Right atrium auricular region (tissue), 2 donors: ENCODE data around the gene SLC2A9. TPM values are rescaled to one million over a fixed set of nuclear protein-coding genes. Genes with fewer than 3 reads are reported as not detected.
A peak's percentile ranks its signal among the peaks of the same experiment; 100 is the strongest.

Source experiments
- DNase-seq: peaks from one replicate; pipeline ENCODE4 v3.0.0-alpha.2; 2019; ENCODE audit warnings: low spot score
- H3K27ac ChIP-seq, 2 donors: fragments of 200-600 bp; sonication (generic); 1 replicate in 1 of 2; 2 replicates in 1 of 2; pipeline ENCODE4 v1.5.1; 2016 to 2019
- H3K27me3 ChIP-seq, 2 donors: fragments of 200-600 bp; sonication (generic); one replicate each; pipeline versions ENCODE4 v1.5.1 to v1.6.0; 2017 to 2019
- H3K36me3 ChIP-seq: fragments of 200-600 bp; sonication (generic); one replicate; pipeline ENCODE4 v1.5.1; 2016
- H3K4me1 ChIP-seq, 2 donors: fragments of 200-600 bp; sonication (generic); one replicate each; pipeline versions ENCODE4 v1.5.1 to v1.6.0; 2017 to 2019
- H3K4me3 ChIP-seq, 2 donors: fragments of 200-600 bp; sonication (generic); 1 replicate in 1 of 2; 2 replicates in 1 of 2; pipeline ENCODE4 v1.5.1; 2017 to 2019; ENCODE audit warnings: mild to moderate bottlenecking in 1 of 2, moderate library complexity in 1 of 2
- H3K9me3 ChIP-seq, 2 donors: fragments of 200-600 bp; sonication (generic); one replicate each; pipeline ENCODE4 v1.5.1; 2019
- total RNA-seq, 2 donors: library from RNA; depleted of rRNA; stranded (reverse); fragments of >200 nt; gene quantifications; one replicate each; pipeline ENCODE4 v1.1.0, GENCODE V29; 2016
- TF ChIP-seq, protein P1 (sequence below), 2 donors: fragments of 200-600 bp; sonication (generic); IDR thresholded peaks; one replicate each; pipeline ENCODE4 v1.5.1; 2019; ENCODE audit warnings: antibody characterized with exemption in 2 of 2

SLC2A9 gene
- total RNA-seq, 2 donors from 2014 or later = 3.5 to 5.8 TPM

DNA sequence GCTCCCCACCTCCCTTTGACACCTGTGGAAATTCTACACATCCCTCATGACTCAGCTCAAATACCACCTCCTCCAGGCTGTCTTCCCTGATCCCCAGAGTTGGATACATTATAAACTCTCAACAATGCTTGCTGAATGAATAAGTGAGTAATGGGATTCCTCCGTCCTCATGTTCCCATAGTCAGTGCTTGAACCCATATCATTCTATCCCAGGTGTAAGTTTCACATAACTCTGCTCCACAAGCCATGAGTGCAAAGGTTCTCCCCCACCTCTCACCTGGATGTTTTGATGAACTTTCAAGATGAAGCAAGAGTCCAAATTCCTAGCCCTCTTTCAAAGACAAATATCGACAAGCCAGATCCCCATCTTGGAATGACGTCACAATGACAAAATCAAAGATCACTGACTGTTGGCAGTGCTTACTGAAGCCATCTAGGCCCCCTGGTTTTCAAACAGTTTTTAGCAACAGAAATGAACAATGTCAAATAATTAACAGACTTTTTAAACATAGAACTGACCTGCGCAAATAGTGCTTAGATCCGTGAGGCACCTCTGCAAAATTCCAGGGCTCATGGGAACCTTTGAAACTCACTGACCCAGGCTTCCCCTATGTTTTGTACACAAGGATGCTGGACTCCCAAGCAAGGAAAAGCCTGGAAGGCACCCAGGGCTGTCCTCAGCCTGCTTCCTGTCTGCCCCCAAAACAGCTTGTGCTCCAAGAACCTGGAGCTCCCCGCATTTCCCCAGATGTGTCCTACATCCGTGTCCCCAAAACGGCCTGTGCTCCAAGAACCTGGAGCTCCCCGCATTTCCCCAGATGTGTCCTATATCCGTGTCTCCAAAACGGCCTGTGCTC, 4.0 kb downstream of the SLC2A9 start:
- Histone ChIP-seq H3K4me3 (no peak overlapping the region), H3K9me3 (no peaks in the 10 kb centered on the region), H3K27me3 (no peaks in the 10 kb centered on the region), H3K4me1 (peaks cover 0 to 42% of the 10 kb centered on the region in 2 donors), H3K27ac (no peak overlapping the region), H3K36me3 (no peaks in the 10 kb centered on the region)
- DNase-seq = no peak
- TF ChIP-seq, protein P1, sequence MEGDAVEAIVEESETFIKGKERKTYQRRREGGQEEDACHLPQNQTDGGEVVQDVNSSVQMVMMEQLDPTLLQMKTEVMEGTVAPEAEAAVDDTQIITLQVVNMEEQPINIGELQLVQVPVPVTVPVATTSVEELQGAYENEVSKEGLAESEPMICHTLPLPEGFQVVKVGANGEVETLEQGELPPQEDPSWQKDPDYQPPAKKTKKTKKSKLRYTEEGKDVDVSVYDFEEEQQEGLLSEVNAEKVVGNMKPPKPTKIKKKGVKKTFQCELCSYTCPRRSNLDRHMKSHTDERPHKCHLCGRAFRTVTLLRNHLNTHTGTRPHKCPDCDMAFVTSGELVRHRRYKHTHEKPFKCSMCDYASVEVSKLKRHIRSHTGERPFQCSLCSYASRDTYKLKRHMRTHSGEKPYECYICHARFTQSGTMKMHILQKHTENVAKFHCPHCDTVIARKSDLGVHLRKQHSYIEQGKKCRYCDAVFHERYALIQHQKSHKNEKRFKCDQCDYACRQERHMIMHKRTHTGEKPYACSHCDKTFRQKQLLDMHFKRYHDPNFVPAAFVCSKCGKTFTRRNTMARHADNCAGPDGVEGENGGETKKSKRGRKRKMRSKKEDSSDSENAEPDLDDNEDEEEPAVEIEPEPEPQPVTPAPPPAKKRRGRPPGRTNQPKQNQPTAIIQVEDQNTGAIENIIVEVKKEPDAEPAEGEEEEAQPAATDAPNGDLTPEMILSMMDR (IDR thresholded peaks at IDR 0.05) = no peak

DNA sequence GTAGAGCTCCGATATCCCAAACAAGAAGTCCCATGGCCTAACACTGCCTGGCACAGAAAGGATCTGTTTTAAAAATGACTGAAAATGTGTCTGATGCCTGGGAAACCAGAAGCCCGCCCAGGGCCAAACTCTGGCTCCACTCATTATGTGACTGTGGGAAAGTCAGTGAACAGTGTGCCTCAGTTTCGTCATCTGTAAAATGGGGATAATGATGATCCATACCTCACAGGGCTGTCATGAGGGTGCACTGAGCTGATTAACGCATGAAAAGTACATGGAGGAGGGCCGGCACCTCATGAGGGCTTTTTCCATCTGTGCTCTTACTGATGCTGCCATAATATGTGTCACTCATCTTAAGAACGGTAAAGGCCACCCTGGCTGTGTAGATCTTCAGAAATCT, 5.1 kb downstream of the SLC2A9 start:
- TF ChIP-seq, protein P1 (IDR thresholded peaks at IDR 0.05) = no peak
- no peak overlapping the region for H3K27ac ChIP-seq
- no peaks in the 10 kb centered on the region for H3K9me3 ChIP-seq
- H3K4me1 ChIP-seq = peaks cover 0 to 31% of the 10 kb centered on the region in 2 donors
- DNase-seq = no peak
- H3K27me3 ChIP-seq = no peaks in the 10 kb centered on the region
- no peak overlapping the region for H3K4me3 ChIP-seq
- no peaks in the 10 kb centered on the region for H3K36me3 ChIP-seq

DNA sequence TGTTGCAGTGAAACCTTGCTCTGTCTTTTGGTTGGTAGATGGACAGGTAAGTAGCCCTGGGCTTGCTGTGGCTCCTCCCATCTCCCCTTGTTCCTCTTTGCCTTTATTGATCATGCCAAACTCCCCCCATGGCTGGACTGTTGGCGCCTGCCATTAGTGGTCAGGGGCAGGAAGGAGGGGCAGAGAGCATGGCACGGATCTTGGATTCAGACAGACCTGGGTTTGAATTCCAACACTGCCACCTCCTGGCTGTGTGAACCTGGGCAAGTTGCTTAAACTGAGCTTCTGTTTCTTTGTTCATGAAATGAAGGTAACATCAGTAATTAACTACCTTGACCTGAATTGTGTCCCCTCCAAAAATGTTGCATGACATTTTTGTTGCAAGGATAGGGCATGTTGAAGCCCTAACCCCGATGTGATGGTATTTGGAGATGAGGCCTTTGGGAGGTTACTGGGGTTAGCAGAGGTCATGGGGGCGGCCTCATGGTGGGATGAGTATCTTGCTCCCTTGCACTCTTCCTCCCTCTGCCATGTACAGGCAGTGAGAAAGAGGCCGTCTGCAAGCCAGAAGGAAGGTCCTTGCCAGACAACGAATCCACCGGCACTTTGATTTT, 6.0 kb downstream of the SLC2A9 start:
- Histone ChIP-seq H3K4me3 (no peak overlapping the region), H3K9me3 (no peaks in the 10 kb centered on the region), H3K36me3 (no peaks in the 10 kb centered on the region), H3K4me1 (peaks cover 0 to 22% of the 10 kb centered on the region in 2 donors), H3K27ac (no peak overlapping the region), H3K27me3 (no peaks in the 10 kb centered on the region)
- TF ChIP-seq, protein P1 (IDR thresholded peaks at IDR 0.05) = peak in 1 of 2 donors; percentile 69
- DNase-seq = no peak

DNA sequence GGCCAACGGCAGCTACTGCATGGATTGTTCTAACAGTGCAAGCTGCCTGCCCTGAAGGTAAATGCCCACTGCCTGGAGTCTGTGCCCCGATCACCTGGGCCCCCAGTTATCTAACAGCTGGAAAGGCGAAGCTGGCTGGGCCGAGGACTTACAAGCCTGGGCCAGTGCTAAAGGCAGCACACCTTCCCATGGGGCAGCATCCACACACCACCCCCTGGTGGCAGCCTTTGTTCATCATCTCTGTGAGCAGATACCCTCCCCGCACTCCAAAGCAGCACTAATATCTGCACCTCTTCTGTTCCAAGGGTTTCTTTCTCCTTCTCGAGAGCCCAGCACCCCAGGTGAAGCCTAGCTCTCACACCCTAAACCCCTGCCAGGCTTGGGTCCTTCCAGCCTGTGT, 7.6 kb downstream of the SLC2A9 start:
- Histone ChIP-seq H3K36me3 (no peaks in the 10 kb centered on the region), H3K27me3 (no peaks in the 10 kb centered on the region), H3K4me3 (no peak overlapping the region), H3K4me1 (peaks cover 0 to 11% of the 10 kb centered on the region in 2 donors), H3K27ac (no peak overlapping the region), H3K9me3 (no peaks in the 10 kb centered on the region)
- DNase-seq = no peak
- TF ChIP-seq, protein P1 (IDR thresholded peaks at IDR 0.05) = peak; percentile 36 to 61

DNA sequence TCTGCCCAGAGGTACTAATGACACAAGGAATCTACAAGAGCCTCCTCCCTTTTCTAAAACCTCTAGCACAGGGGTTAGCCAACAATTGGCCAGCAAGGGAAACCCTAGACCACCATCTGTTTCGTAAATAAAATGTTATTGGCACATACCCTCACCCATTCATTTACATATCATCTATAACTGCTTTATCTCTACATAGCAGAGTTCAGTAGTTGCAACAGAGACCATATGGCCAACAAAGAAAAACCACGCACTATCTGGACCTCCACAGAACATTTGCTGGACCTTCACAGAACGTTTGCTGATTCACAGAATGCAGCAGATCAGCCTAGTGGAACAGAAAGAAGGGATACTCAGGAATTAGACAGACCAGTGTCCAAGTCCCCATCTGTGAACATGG, 9.4 kb downstream of the SLC2A9 start:
- no peak overlapping the region for H3K4me3 ChIP-seq
- TF ChIP-seq, protein P1 (IDR thresholded peaks at IDR 0.05) = no peak
- H3K27ac ChIP-seq = no peak overlapping the region
- H3K4me1 ChIP-seq = peaks cover 0 to 22% of the 10 kb centered on the region in 2 donors
- no peak for DNase-seq
- no peaks in the 10 kb centered on the region for H3K9me3 ChIP-seq
- no peaks in the 10 kb centered on the region for H3K36me3 ChIP-seq
- no peaks in the 10 kb centered on the region for H3K27me3 ChIP-seq
